SH-SY5Y (cell line): ENCODE measurements around the gene LUZP1.

Experiments used
- GATA2 ChIP-seq: IDR thresholded peaks from 2 replicates; pipeline ENCODE4 v1.6.1; 2011; ENCODE audit warnings: mild to moderate bottlenecking, low read depth, low read length
- GATA3 ChIP-seq: IDR thresholded peaks from 2 replicates; pipeline ENCODE4 v1.6.1; 2011; ENCODE audit warnings: low read depth, mild to moderate bottlenecking, low read length, moderate library complexity

GRCh38 chr1:23101101-23101827 is 67.4 kb downstream of the LUZP1 start:
- TF ChIP-seq GATA2, result no peak
- TF ChIP-seq GATA3, result no peak
